ENCODE results near the gene NEMP1. TPM values are rescaled to one million over a fixed set of nuclear protein-coding genes. Genes with fewer than 3 reads are reported as not detected.
"Not testable (repeated sequence)": the region's sequence is repeated elsewhere in the genome, so short reads cannot be mapped to it uniquely, and the experiment has no call there.

NEMP1 gene
- total and polyA plus RNA-seq, 4 donors = 3.7 to 14.3 (median 7.7) TPM

DNA sequence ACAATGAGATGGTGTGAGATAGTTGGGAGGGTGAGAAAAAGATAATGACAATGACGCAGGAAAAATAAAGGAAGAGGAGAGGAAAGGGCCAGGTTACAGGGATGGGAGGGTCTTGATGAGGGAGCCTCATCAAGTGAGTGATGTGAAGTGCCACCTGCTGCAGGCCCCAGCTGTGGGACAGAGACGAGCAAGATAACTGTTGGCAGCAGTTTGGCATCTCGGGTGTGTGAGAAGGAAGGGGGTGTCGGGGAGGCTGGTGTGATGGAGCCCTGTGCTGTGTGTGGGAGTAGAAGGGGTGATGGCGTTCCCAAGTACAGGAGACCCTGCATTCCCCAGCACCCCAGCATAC, 50.8 kb downstream of the NEMP1 start:
- no peak for DNase-seq
- no peak for ATAC-seq (ENCODE audit: insufficient read depth, low FRiP score)
- H3K9ac ChIP-seq (ENCODE audit: insufficient read depth in 1 of 2, low read length in 2 of 2) = no peak overlapping the region
- no peak for TF ChIP-seq CTCF (IDR thresholded peaks at IDR 0.05; ENCODE audit: control extremely low read depth, extremely low read depth)
- no peaks in the 10 kb centered on the region for H3K9me3 ChIP-seq (ENCODE audit: control insufficient read depth in 4 of 4, insufficient read depth in 3 of 4, low read length in 3 of 4)
- H3K27me3 ChIP-seq (ENCODE audit: control insufficient read depth in 3 of 3, insufficient read depth in 3 of 3, low read length in 2 of 3) = peaks cover 0 to 8% (median 4%) of the 10 kb centered on the region in 3 donors
- H3K4me3 ChIP-seq = no peak overlapping the region
- 60 to 68% methylated on average over 5 of the region's 5 CpGs for WGBS, 2 donors
- no peaks in the 10 kb centered on the region for H3K4me1 ChIP-seq (ENCODE audit: control insufficient read depth in 5 of 5, insufficient read depth in 5 of 5, low read length in 5 of 5)
- H3K27ac ChIP-seq (ENCODE audit: low read depth in 1 of 2, low read length in 1 of 2) = no peak overlapping the region
- no peaks in the 10 kb centered on the region for H3K36me3 ChIP-seq (ENCODE audit: control insufficient read depth in 4 of 4, insufficient read depth in 4 of 4, low read length in 4 of 4)

GRCh38 chr12:57027011-57027804, 51.4 kb downstream of the NEMP1 start:
- TF ChIP-seq CTCF (IDR thresholded peaks at IDR 0.05; ENCODE audit: control extremely low read depth, extremely low read depth) = no peak
- no peak for ATAC-seq (ENCODE audit: insufficient read depth, low FRiP score)
- peaks cover 0 to 8% (median 4%) of the 10 kb centered on the region in 3 donors for H3K27me3 ChIP-seq (ENCODE audit: control insufficient read depth in 3 of 3, insufficient read depth in 3 of 3, low read length in 2 of 3)

DNA sequence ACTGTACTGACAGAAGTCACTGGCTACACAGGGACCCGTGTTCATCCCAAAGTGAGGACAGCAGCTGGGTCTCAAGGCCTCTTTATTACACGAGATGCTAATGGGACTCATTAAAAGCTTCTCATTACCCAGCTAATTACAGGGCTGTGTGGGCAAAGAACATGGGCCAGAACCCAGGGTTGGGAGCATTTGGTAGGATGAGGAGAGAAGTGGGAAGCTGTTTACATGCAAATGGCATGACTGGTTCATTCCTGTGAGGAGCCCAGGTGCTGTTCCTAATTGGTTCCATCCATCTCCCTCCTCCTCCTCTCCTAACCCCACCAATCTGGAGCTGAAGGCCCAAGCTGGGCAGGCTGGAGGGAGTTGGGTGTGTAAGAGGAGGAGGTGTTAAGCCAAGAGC, 53.4 kb downstream of the NEMP1 start:
- Histone ChIP-seq H3K4me1 (ENCODE audit: control insufficient read depth in 5 of 5, insufficient read depth in 5 of 5, low read length in 5 of 5) (no peaks in the 10 kb centered on the region), H3K27me3 (ENCODE audit: control insufficient read depth in 3 of 3, insufficient read depth in 3 of 3, low read length in 2 of 3) (peaks cover 0 to 8% (median 4%) of the 10 kb centered on the region in 3 donors), H3K4me3 (no peak overlapping the region), H3K27ac (ENCODE audit: low read depth in 1 of 2, low read length in 1 of 2) (no peak overlapping the region), H3K9ac (ENCODE audit: insufficient read depth in 1 of 2, low read length in 2 of 2) (no peak overlapping the region), H3K9me3 (ENCODE audit: control insufficient read depth in 4 of 4, insufficient read depth in 3 of 4, low read length in 3 of 4) (no peaks in the 10 kb centered on the region), H3K36me3 (ENCODE audit: control insufficient read depth in 4 of 4, insufficient read depth in 4 of 4, low read length in 4 of 4) (no peaks in the 10 kb centered on the region)
- ATAC-seq (ENCODE audit: insufficient read depth, low FRiP score) (no peak), DNase-seq (no peak)
- no peak for TF ChIP-seq CTCF (IDR thresholded peaks at IDR 0.05; ENCODE audit: control extremely low read depth, extremely low read depth)
- 83 to 93% methylated on average over 2 of the region's 2 CpGs for WGBS, 2 donors

More at GRCh38 chr12:57027011-57027804, 51.4 kb downstream of the NEMP1 start:
- Histone ChIP-seq H3K4me3 (no peak overlapping the region), H3K36me3 (ENCODE audit: control insufficient read depth in 4 of 4, insufficient read depth in 4 of 4, low read length in 4 of 4) (no peaks in the 10 kb centered on the region), H3K4me1 (ENCODE audit: control insufficient read depth in 5 of 5, insufficient read depth in 5 of 5, low read length in 5 of 5) (no peaks in the 10 kb centered on the region), H3K27ac (ENCODE audit: low read depth in 1 of 2, low read length in 1 of 2) (no peak overlapping the region), H3K9ac (ENCODE audit: insufficient read depth in 1 of 2, low read length in 2 of 2) (no peak overlapping the region), H3K9me3 (ENCODE audit: control insufficient read depth in 4 of 4, insufficient read depth in 3 of 4, low read length in 3 of 4) (no peaks in the 10 kb centered on the region)
- 65 to 69% methylated on average over 13 of the region's 13 CpGs for WGBS, 2 donors
- DNase-seq = no peak

GRCh38 chr12:57022324-57022723, 56.3 kb downstream of the NEMP1 start:
- H3K9ac ChIP-seq (ENCODE audit: insufficient read depth in 1 of 2, low read length in 2 of 2); ATAC-seq (ENCODE audit: insufficient read depth, low FRiP score); H3K27ac ChIP-seq (ENCODE audit: low read depth in 1 of 2, low read length in 1 of 2); H3K9me3 ChIP-seq (ENCODE audit: control insufficient read depth in 4 of 4, insufficient read depth in 3 of 4, low read length in 3 of 4); H3K27me3 ChIP-seq (ENCODE audit: control insufficient read depth in 3 of 3, insufficient read depth in 3 of 3, low read length in 2 of 3); DNase-seq; H3K4me1 ChIP-seq (ENCODE audit: control insufficient read depth in 5 of 5, insufficient read depth in 5 of 5, low read length in 5 of 5); H3K36me3 ChIP-seq (ENCODE audit: control insufficient read depth in 4 of 4, insufficient read depth in 4 of 4, low read length in 4 of 4); H3K4me3 ChIP-seq: not testable (repeated sequence)
- WGBS, 2 donors = 96 to 97% methylated on average over 5 of the region's 5 CpGs

Measured in lung (tissue), 12 donors.